Measurements from ENCODE around the gene C20orf204.

- TF ChIP-seq, protein P1, sequence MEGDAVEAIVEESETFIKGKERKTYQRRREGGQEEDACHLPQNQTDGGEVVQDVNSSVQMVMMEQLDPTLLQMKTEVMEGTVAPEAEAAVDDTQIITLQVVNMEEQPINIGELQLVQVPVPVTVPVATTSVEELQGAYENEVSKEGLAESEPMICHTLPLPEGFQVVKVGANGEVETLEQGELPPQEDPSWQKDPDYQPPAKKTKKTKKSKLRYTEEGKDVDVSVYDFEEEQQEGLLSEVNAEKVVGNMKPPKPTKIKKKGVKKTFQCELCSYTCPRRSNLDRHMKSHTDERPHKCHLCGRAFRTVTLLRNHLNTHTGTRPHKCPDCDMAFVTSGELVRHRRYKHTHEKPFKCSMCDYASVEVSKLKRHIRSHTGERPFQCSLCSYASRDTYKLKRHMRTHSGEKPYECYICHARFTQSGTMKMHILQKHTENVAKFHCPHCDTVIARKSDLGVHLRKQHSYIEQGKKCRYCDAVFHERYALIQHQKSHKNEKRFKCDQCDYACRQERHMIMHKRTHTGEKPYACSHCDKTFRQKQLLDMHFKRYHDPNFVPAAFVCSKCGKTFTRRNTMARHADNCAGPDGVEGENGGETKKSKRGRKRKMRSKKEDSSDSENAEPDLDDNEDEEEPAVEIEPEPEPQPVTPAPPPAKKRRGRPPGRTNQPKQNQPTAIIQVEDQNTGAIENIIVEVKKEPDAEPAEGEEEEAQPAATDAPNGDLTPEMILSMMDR (IDR thresholded peaks at IDR 0.05) = no peak
- no peak for TF ChIP-seq POLR2A (IDR thresholded peaks at IDR 0.05)
Observed at GRCh38 chr20:64049878-64050260, 13.9 kb downstream of the C20orf204 start.

Measured in adrenal gland (tissue), 5 donors.